SKM-1 (cell line): ENCODE results near the gene TNFRSF6B.
A peak's percentile ranks its signal among the peaks of the same experiment; 100 is the strongest.
"Not testable (repeated sequence)": the region's sequence is repeated elsewhere in the genome, so short reads cannot be mapped to it uniquely, and the experiment has no call there.

Source experiments
- DNase-seq: peaks from one replicate; lab custom pipeline; 2025; ENCODE audit not compliant: unreplicated experiment; lab: John Stamatoyannopoulos, UW

The TNFRSF6B gene

DNA sequence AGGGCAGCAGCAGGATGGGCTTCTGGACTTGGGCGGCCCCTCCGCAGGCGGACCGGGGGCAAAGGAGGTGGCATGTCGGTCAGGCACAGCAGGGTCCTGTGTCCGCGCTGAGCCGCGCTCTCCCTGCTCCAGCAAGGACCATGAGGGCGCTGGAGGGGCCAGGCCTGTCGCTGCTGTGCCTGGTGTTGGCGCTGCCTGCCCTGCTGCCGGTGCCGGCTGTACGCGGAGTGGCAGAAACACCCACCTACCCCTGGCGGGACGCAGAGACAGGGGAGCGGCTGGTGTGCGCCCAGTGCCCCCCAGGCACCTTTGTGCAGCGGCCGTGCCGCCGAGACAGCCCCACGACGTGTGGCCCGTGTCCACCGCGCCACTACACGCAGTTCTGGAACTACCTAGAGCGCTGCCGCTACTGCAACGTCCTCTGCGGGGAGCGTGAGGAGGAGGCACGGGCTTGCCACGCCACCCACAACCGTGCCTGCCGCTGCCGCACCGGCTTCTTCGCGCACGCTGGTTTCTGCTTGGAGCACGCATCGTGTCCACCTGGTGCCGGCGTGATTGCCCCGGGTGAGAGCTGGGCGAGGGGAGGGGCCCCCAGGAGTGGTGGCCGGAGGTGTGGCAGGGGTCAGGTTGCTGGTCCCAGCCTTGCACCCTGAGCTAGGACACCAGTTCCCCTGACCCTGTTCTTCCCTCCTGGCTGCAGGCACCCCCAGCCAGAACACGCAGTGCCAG lies at the start of gene TNFRSF6B:
Gene TNFRSF6B (plus strand): TSS at position 25 of the 729 bp plus-strand sequence. CDS start 116 bp downstream, at position 141.
- no peak for DNase-seq

- DNase-seq, result no peak
Observed at GRCh38 chr20:63648190-63648589, 48.3 kb upstream of the TNFRSF6B start.

DNA sequence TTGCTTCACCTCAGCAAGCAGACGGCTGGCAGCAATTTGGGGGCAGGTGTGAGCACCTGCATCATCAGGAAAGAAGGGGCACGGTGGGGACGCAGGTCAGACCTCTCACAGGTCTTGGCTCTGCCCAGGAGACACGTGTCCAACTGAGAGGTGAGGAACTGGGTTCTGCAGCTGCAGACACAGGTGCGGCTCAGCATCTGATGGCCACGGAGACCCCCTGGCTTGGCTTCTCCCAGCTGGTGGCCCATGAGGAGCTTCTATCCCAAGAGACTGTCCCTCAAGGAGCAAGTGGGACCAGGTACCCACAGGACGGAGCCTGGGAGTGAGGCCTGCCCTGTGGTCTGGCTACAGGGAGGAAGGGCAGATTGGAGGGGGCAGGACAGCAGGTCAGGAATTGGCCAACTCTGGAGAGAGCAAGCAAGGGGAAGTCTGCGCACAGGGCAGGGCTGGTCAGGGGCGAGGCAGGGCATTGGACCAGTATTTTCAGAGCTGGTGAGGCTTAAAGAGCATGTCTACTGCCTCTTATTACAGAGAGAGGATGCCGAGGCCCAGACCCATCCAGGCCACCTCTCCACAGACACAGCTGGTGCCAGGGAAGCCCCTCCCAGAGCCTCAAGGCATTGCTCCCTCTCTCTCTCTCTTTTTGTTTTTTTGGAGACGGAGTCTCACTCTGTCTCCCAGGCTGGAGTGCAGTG lies 47.4 kb upstream of the TNFRSF6B start:
- DNase-seq, result no peak

DNA sequence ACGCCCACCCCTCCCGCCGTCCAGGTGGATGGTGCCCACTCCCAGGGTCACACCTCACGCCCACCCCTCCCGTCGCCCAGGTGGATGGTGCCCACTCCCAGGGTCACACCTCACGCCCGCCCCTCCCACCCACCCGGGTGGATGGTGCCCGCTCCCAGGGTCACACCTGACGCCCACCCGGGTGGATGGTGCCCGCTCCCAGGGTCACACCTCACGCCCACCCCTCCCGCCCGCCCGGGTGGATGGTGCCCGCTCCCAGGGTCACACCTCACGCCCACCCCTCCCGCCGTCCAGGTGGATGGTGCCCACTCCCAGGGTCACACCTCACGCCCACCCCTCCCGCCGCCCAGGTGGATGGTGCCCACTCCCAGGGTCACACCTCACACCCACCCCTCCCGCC lies 46.0 kb upstream of the TNFRSF6B start:
- DNase-seq, result not testable (repeated sequence)

GRCh38 chr20:63651942-63652191 lies 44.6 kb upstream of the TNFRSF6B start:
- DNase-seq, result no peak

- DNase-seq, result no peak
Observed at GRCh38 chr20:63652192-63652980, 44.1 kb upstream of the TNFRSF6B start.

- DNase-seq, result peak; percentile 17
Observed at GRCh38 chr20:63653041-63653973, 43.1 kb upstream of the TNFRSF6B start, which contains the start of gene STMN3. TSS of gene STMN3 (minus strand) at chr20:63653424. CDS start at chr20:63653345, 79 bp downstream.

GRCh38 chr20:63653974-63654668 lies 42.3 kb upstream of the TNFRSF6B start:
- no peak for DNase-seq

- no peak for DNase-seq
Observed at GRCh38 chr20:63655249-63655648, 41.2 kb upstream of the TNFRSF6B start.

DNA sequence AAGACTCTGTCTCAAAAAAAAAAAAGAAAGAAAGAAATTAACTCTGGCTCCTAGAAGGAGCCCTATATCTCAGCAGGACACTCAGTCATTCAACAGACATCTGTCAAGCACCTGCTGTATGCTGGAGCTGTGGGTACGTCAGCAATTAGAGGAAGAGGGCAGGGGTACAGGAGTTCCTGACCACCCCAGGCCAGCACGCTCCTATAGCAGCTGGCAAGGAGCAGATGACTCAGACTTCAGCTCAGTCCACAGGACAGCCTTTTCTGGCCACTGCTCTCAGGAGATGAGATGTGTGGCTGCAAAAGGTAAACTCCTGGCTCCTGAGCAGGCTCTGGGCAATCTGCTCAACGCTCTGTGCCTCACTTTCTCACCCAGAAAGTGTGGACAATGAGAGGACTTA lies 40.0 kb upstream of the TNFRSF6B start:
- DNase-seq, result no peak

- no peak for DNase-seq
Observed at GRCh38 chr20:63657260-63657936, 39.1 kb upstream of the TNFRSF6B start.

- peak; percentile 78 for DNase-seq
Observed at GRCh38 chr20:63657937-63658748, 38.3 kb upstream of the TNFRSF6B start, which contains the start of gene RTEL1. TSS of gene RTEL1 (plus strand) at chr20:63658312. CDS start at chr20:63659403, 1,091 bp downstream.

- DNase-seq, result no peak
Observed at GRCh38 chr20:63658749-63659187, 37.7 kb upstream of the TNFRSF6B start.

DNA sequence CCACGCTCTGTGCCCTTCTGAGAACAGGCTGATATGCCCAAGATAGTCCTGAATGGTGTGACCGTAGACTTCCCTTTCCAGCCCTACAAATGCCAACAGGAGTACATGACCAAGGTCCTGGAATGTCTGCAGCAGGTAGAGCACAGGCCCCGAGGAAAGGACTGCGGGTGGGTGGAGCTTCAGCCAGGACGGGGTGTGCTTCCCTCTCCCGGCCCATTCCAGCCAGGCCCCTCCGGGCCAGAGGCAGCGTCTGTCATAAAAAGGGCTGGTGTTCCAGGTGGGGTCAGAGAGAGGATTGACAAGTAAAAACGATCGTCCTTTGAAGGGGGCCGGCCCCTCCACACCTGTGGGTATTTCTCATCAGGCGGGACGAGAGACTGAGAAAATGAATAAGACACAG lies 37.1 kb upstream of the TNFRSF6B start:
- no peak for DNase-seq

GRCh38 chr20:63660174-63660573 lies 36.3 kb upstream of the TNFRSF6B start:
- not testable (repeated sequence) for DNase-seq

DNA sequence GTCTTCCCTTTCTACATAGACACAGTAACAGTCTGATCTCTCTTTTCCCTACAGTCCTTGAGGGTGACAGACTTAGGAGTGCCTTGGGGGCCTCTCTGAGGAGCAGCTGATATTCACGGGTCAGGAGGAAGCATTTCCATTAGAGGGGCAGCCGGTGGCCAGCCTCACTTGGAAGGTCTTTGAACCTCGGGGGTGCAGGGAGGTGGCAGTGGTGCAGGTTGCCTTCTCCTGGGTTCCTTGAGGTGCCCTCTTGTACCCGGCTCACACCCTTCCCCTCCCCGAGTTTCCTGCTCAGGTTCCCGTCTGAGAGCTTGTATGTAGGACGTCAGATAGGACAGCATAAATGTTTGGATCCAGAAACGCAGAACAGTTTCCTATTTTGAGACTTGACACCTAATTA lies 35.8 kb upstream of the TNFRSF6B start:
- no peak for DNase-seq

- no peak for DNase-seq
Observed at GRCh38 chr20:63661108-63661507, 35.3 kb upstream of the TNFRSF6B start.

- no peak for DNase-seq
Observed at GRCh38 chr20:63661959-63662812, 34.3 kb upstream of the TNFRSF6B start.
